Measurements from ENCODE around the gene TLK2.
A peak's percentile ranks its signal among the peaks of the same experiment; 100 is the strongest.
"Not testable (repeated sequence)": the region's sequence is repeated elsewhere in the genome, so short reads cannot be mapped to it uniquely, and the experiment has no call there.

TLK2 gene

GRCh38 chr17:62612289-62612688 is 133.7 kb downstream of the TLK2 start:
- H3K36me3 ChIP-seq (replicated peaks) = peaks cover 44% of the 10 kb centered on the region
- in situ Hi-C loops (cut with MboI; ENCODE audit: low sequenced_read_pairs); H3K4me3 ChIP-seq; H3K27me3 ChIP-seq (ENCODE audit: low read depth); DNase-seq (ENCODE audit: low spot score in 2 of 2); H3K9me3 ChIP-seq; H3K4me1 ChIP-seq: not testable (repeated sequence)

- H3K9me3 ChIP-seq; H3K4me1 ChIP-seq; H3K4me3 ChIP-seq; DNase-seq (ENCODE audit: low spot score in 2 of 2); in situ Hi-C loops (cut with MboI; ENCODE audit: low sequenced_read_pairs); H3K27me3 ChIP-seq (ENCODE audit: low read depth): not testable (repeated sequence)
- H3K36me3 ChIP-seq (replicated peaks) = peaks cover 36% of the 10 kb centered on the region
Observed at GRCh38 chr17:62613095-62613494, 134.5 kb downstream of the TLK2 start.

GRCh38 chr17:62614142-62614541 is 135.5 kb downstream of the TLK2 start:
- no peak overlapping the region for H3K4me3 ChIP-seq
- in situ Hi-C loops (cut with MboI; ENCODE audit: low sequenced_read_pairs) = no loop called here
- no peaks in the 10 kb centered on the region for H3K9me3 ChIP-seq
- no peak for DNase-seq (ENCODE audit: low spot score in 2 of 2)
- no peaks in the 10 kb centered on the region for H3K4me1 ChIP-seq
- H3K36me3 ChIP-seq (replicated peaks) = peaks cover 26% of the 10 kb centered on the region
- H3K27me3 ChIP-seq (ENCODE audit: low read depth) = no peaks in the 10 kb centered on the region

- no peak overlapping the region for H3K4me3 ChIP-seq
- DNase-seq (ENCODE audit: low spot score in 2 of 2) = no peak
- in situ Hi-C loops (cut with MboI; ENCODE audit: low sequenced_read_pairs) = no loop called here
Observed at GRCh38 chr17:62615503-62615902, 136.9 kb downstream of the TLK2 start.

GRCh38 chr17:62616993-62617893 is 138.6 kb downstream of the TLK2 start:
- DNase-seq (ENCODE audit: low spot score in 2 of 2) = no peak
- in situ Hi-C loops (cut with MboI; ENCODE audit: low sequenced_read_pairs) = no loop called here
- Histone ChIP-seq H3K4me3 (no peak overlapping the region), H3K36me3 (replicated peaks) (peaks cover 3% of the 10 kb centered on the region), H3K4me1 (no peaks in the 10 kb centered on the region), H3K27me3 (ENCODE audit: low read depth) (no peaks in the 10 kb centered on the region), H3K9me3 (no peaks in the 10 kb centered on the region)

More at GRCh38 chr17:62615503-62615902, 136.9 kb downstream of the TLK2 start:
- H3K4me1 ChIP-seq = no peaks in the 10 kb centered on the region
- peaks cover 13% of the 10 kb centered on the region for H3K36me3 ChIP-seq (replicated peaks)
- no peaks in the 10 kb centered on the region for H3K9me3 ChIP-seq
- no peaks in the 10 kb centered on the region for H3K27me3 ChIP-seq (ENCODE audit: low read depth)

GRCh38 chr17:62617894-62618472 is 139.4 kb downstream of the TLK2 start:
- H3K4me3 ChIP-seq = no peak overlapping the region
- in situ Hi-C loops (cut with MboI; ENCODE audit: low sequenced_read_pairs) = no loop called here
- H3K9me3 ChIP-seq = no peaks in the 10 kb centered on the region
- no peaks in the 10 kb centered on the region for H3K27me3 ChIP-seq (ENCODE audit: low read depth)
- H3K36me3 ChIP-seq (replicated peaks) = peaks cover 3% of the 10 kb centered on the region; the same call in 1 of the 2 replicates
- no peak for DNase-seq (ENCODE audit: low spot score in 2 of 2)
- no peaks in the 10 kb centered on the region for H3K4me1 ChIP-seq

- no peaks in the 10 kb centered on the region for H3K4me1 ChIP-seq
- no peaks in the 10 kb centered on the region for H3K9me3 ChIP-seq
- no peak for DNase-seq (ENCODE audit: low spot score in 2 of 2)
- H3K4me3 ChIP-seq = no peak overlapping the region
- 0 out of 2 replicates have a peak, but pooled peaks cover 3% of the 10 kb centered on the region for H3K36me3 ChIP-seq (replicated peaks)
- no peaks in the 10 kb centered on the region for H3K27me3 ChIP-seq (ENCODE audit: low read depth)
- in situ Hi-C loops (cut with MboI; ENCODE audit: low sequenced_read_pairs) = no loop called here
Observed at GRCh38 chr17:62618647-62619416, 140.2 kb downstream of the TLK2 start.

GRCh38 chr17:62619417-62620155 is 141.0 kb downstream of the TLK2 start:
- Histone ChIP-seq H3K27me3 (ENCODE audit: low read depth) (no peaks in the 10 kb centered on the region), H3K4me1 (no peaks in the 10 kb centered on the region), H3K4me3 (no peak overlapping the region), H3K9me3 (no peaks in the 10 kb centered on the region), H3K36me3 (replicated peaks) (0 out of 2 replicates have a peak, but pooled peaks cover 3% of the 10 kb centered on the region)
- DNase-seq (ENCODE audit: low spot score in 2 of 2) = no peak
- in situ Hi-C loops (cut with MboI; ENCODE audit: low sequenced_read_pairs) = no loop called here

GRCh38 chr17:62621223-62621622 is 142.6 kb downstream of the TLK2 start:
- Histone ChIP-seq H3K4me1 (no peaks in the 10 kb centered on the region), H3K27me3 (ENCODE audit: low read depth) (no peaks in the 10 kb centered on the region), H3K36me3 (replicated peaks) (no peaks in the 10 kb centered on the region), H3K4me3 (no peak overlapping the region), H3K9me3 (no peaks in the 10 kb centered on the region)
- no peak for DNase-seq (ENCODE audit: low spot score in 2 of 2)
- in situ Hi-C loops (cut with MboI; ENCODE audit: low sequenced_read_pairs) = no loop called here

- in situ Hi-C loops (cut with MboI; ENCODE audit: low sequenced_read_pairs) = no loop called here
- DNase-seq (ENCODE audit: low spot score in 2 of 2) = no peak
- no peaks in the 10 kb centered on the region for H3K9me3 ChIP-seq
- peaks cover 9% of the 10 kb centered on the region for H3K4me1 ChIP-seq
- H3K27me3 ChIP-seq (ENCODE audit: low read depth) = no peaks in the 10 kb centered on the region
- H3K36me3 ChIP-seq (replicated peaks) = no peaks in the 10 kb centered on the region
- no peak overlapping the region for H3K4me3 ChIP-seq
Observed at GRCh38 chr17:62625184-62625869, 146.7 kb downstream of the TLK2 start.

GRCh38 chr17:62625870-62626200 is 147.2 kb downstream of the TLK2 start:
- in situ Hi-C loops (cut with MboI; ENCODE audit: low sequenced_read_pairs) = no loop called here
- no peaks in the 10 kb centered on the region for H3K27me3 ChIP-seq (ENCODE audit: low read depth)
- no peak overlapping the region for H3K4me3 ChIP-seq
- H3K36me3 ChIP-seq (replicated peaks) = no peaks in the 10 kb centered on the region
- no peak for DNase-seq (ENCODE audit: low spot score in 2 of 2)
- peaks cover 9% of the 10 kb centered on the region for H3K4me1 ChIP-seq
- no peaks in the 10 kb centered on the region for H3K9me3 ChIP-seq

GRCh38 chr17:62626719-62627218 is 148.1 kb downstream of the TLK2 start:
- peak overlapping the region; percentile 67 for H3K4me3 ChIP-seq
- no peaks in the 10 kb centered on the region for H3K36me3 ChIP-seq (replicated peaks)
- peak; percentile 54 to 85 for DNase-seq (ENCODE audit: low spot score in 2 of 2)
- peaks cover 9% of the 10 kb centered on the region for H3K4me1 ChIP-seq
- H3K27me3 ChIP-seq (ENCODE audit: low read depth) = no peaks in the 10 kb centered on the region
- in situ Hi-C loops (cut with MboI; ENCODE audit: low sequenced_read_pairs) = no loop called here
- H3K9me3 ChIP-seq = no peaks in the 10 kb centered on the region

All from HAP-1 (cell line).